NCI-H2227 (cell line): ENCODE measurements around the gene ENAH.
A peak's percentile ranks its signal among the peaks of the same experiment; 100 is the strongest.
"Not testable (repeated sequence)": the region's sequence is repeated elsewhere in the genome, so short reads cannot be mapped to it uniquely, and the experiment has no call there.

Source experiments
- DNase-seq: peaks from one replicate; lab custom pipeline; 2025; ENCODE audit not compliant: unreplicated experiment; lab: John Stamatoyannopoulos, UW

The ENAH gene

GRCh38 chr1:225651376-225651871, 1.5 kb downstream of the ENAH start:
- peak; percentile 41 for DNase-seq

- DNase-seq, result no peak
Measured at GRCh38 chr1:225650179-225650578, 2.7 kb downstream of the ENAH start.

- DNase-seq, result no peak
Measured at GRCh38 chr1:225645194-225645895, 7.6 kb downstream of the ENAH start.

GRCh38 chr1:225644666-225645065, 8.3 kb downstream of the ENAH start:
- DNase-seq, result no peak

GRCh38 chr1:225642177-225642576, 10.7 kb downstream of the ENAH start:
- DNase-seq, result no peak

GRCh38 chr1:225638853-225639252, 14.1 kb downstream of the ENAH start:
- no peak for DNase-seq

GRCh38 chr1:225637651-225638199, 15.2 kb downstream of the ENAH start:
- DNase-seq, result no peak

- DNase-seq, result not testable (repeated sequence)
Measured at GRCh38 chr1:225636992-225637391, 15.9 kb downstream of the ENAH start.

- no peak for DNase-seq
Measured at GRCh38 chr1:225635649-225636048, 17.3 kb downstream of the ENAH start.

GRCh38 chr1:225632836-225633235, 20.1 kb downstream of the ENAH start:
- DNase-seq, result not testable (repeated sequence)

- peak; percentile 14 for DNase-seq
Measured at GRCh38 chr1:225631021-225631663, 21.8 kb downstream of the ENAH start.

GRCh38 chr1:225629483-225629882, 23.4 kb downstream of the ENAH start:
- DNase-seq, result no peak

GRCh38 chr1:225628794-225629193, 24.1 kb downstream of the ENAH start:
- not testable (repeated sequence) for DNase-seq

- DNase-seq, result no peak
Measured at GRCh38 chr1:225627304-225627947, 25.5 kb downstream of the ENAH start.

- DNase-seq, result no peak
Measured at GRCh38 chr1:225626698-225627097, 26.2 kb downstream of the ENAH start.

GRCh38 chr1:225617956-225618355, 35.0 kb downstream of the ENAH start:
- no peak for DNase-seq

GRCh38 chr1:225617479-225617878, 35.4 kb downstream of the ENAH start:
- no peak for DNase-seq

GRCh38 chr1:225615403-225615790, 37.5 kb downstream of the ENAH start:
- not testable (repeated sequence) for DNase-seq

GRCh38 chr1:225613006-225613405, 39.9 kb downstream of the ENAH start:
- no peak for DNase-seq

- DNase-seq, result no peak
Measured at GRCh38 chr1:225612287-225612686, 40.6 kb downstream of the ENAH start.

- no peak for DNase-seq
Measured at GRCh38 chr1:225611537-225612223, 41.2 kb downstream of the ENAH start.
